NT2/D1 (cell line): ENCODE results near the gene GGA3.

Source experiments
- DNase-seq: peaks from one replicate; pipeline ENCODE4 v3.0.0-alpha.2; 2011; ENCODE audit warnings: low read depth, low spot score
- H3K27me3 ChIP-seq: 2 replicates; pipeline ENCODE4 v1.6.0; 2011; ENCODE audit warnings: mild to moderate bottlenecking; ENCODE audit not compliant: insufficient read length, insufficient read depth
- H3K36me3 ChIP-seq: 2 replicates; pipeline ENCODE4 v1.6.1; 2011; ENCODE audit warnings: mild to moderate bottlenecking, low read length, mixed read lengths; ENCODE audit not compliant: insufficient read depth, insufficient read length
- H3K4me1 ChIP-seq: 2 replicates; pipeline ENCODE4 v1.5.1; 2011; ENCODE audit not compliant: insufficient read depth, insufficient read length
- H3K4me3 ChIP-seq: 2 replicates; pipeline ENCODE4 v1.5.1; 2011; ENCODE audit warnings: low read depth; ENCODE audit not compliant: insufficient read length
- H3K9ac ChIP-seq: 2 replicates; pipeline ENCODE4 v1.6.0; 2011; ENCODE audit warnings: low read depth; ENCODE audit not compliant: insufficient read length
- H3K9me3 ChIP-seq: 2 replicates; pipeline ENCODE4 v1.5.1; 2011; ENCODE audit warnings: mild to moderate bottlenecking, low read length; ENCODE audit not compliant: insufficient read depth
- SUZ12 ChIP-seq: IDR thresholded peaks from 2 replicates; pipeline ENCODE4 v1.6.1; 2011; ENCODE audit not compliant: insufficient read length, insufficient read depth; ENCODE audit errors: extremely low read depth
- YY1 ChIP-seq: IDR thresholded peaks from 2 replicates; pipeline ENCODE4 v1.6.1; 2011; ENCODE audit not compliant: insufficient read length, insufficient read depth
- ZNF274 ChIP-seq: IDR thresholded peaks from 2 replicates; pipeline ENCODE4 v1.6.1; 2011; ENCODE audit warnings: mild to moderate bottlenecking, low read depth, low read length

Gene GGA3

DNA sequence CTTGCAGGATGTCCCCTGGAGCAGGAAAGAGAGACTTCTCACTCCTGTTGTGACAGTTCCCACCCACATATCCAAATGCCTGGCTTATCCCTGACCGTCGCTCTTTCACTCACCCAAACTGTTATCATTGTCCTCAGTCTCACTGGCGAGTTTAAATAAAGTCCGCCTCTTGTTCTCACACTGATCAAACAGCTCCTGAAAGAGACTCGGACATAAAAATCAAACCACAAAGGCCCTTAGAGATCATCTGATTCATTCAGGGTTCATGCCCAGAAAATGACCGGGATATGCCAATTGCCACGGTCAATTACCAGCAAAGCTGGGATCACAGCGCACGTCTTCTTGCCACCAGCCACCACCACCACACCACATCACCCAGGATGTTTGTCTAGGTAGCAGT lies 19.9 kb downstream of the GGA3 start:
- no peak for TF ChIP-seq ZNF274
- no peak for TF ChIP-seq SUZ12
- Histone ChIP-seq H3K36me3 (peaks cover 99% of the 10 kb centered on the region), H3K4me1 (peaks cover 18% of the 10 kb centered on the region), H3K27me3 (no peaks in the 10 kb centered on the region), H3K4me3 (no peak overlapping the region), H3K9me3 (no peaks in the 10 kb centered on the region), H3K9ac (no peak overlapping the region)
- DNase-seq, result no peak

DNA sequence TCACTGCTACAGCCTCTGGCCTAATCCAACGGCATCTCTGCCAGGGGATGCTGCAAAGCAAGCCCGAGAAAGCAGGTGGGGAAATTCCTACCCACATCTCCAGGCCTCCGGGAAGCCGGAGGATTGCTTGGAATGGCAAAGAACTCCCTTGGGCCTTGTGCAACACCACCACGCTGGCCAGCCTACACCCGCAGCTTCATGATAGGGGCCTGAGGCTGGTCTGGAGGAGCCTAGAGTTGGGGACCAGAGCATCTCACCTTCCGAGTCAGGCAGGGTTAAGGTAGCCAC lies 20.3 kb downstream of the GGA3 start:
- Histone ChIP-seq H3K4me1 (peaks cover 17% of the 10 kb centered on the region), H3K9me3 (no peaks in the 10 kb centered on the region), H3K27me3 (no peaks in the 10 kb centered on the region), H3K9ac (peak overlapping the region; percentile 52), H3K4me3 (no peak overlapping the region), H3K36me3 (peaks cover 99% of the 10 kb centered on the region)
- DNase-seq, result no peak
- no peak for TF ChIP-seq YY1
- no peak for TF ChIP-seq SUZ12
- no peak for TF ChIP-seq ZNF274

DNA sequence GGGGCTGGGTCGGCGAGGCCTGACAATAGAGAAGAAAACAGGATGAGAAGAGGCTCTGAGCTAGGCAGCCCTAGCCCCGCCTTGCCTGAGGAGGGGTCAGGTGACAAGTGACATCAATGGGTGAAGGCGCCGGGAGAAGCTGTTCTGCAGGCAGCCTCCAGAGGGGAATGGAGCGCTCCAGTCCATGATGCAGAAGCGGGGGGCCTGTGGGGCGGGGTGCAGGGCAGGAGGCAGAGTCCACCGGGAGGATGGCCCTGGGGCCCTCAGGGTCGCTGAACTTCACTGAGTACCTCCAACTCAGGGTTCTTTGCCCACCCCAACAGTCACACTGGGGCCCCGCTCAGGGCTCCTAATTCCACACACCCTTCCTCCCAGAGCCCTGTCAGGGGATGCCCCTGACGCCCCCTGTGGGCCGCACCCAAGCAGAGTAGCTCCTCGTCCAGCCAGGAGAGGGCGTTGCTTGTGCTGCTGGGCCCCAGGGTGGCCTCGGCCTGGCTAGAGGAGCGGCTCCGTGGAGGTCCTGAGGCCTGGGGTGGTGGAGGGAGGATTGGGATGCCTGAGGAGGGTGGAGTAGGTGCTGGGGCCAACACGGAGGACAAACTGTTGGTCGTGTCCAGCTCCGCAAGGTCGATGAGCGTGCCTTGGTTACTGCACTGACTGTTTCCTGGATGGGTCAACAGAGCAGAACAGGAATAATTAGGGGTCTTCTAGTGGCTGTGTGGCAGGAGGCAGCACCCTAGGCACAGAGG lies 20.8 kb downstream of the GGA3 start:
- peaks cover 17% of the 10 kb centered on the region for H3K4me1 ChIP-seq
- peaks cover 99% of the 10 kb centered on the region for H3K36me3 ChIP-seq
- TF ChIP-seq ZNF274 (no peak), SUZ12 (no peak), YY1 (no peak)
- H3K9me3 ChIP-seq, result no peaks in the 10 kb centered on the region
- H3K27me3 ChIP-seq, result no peaks in the 10 kb centered on the region
- H3K4me3 ChIP-seq, result no peak overlapping the region
- peak; percentile 44 for DNase-seq
- H3K9ac ChIP-seq, result peak overlapping the region; percentile 52

DNA sequence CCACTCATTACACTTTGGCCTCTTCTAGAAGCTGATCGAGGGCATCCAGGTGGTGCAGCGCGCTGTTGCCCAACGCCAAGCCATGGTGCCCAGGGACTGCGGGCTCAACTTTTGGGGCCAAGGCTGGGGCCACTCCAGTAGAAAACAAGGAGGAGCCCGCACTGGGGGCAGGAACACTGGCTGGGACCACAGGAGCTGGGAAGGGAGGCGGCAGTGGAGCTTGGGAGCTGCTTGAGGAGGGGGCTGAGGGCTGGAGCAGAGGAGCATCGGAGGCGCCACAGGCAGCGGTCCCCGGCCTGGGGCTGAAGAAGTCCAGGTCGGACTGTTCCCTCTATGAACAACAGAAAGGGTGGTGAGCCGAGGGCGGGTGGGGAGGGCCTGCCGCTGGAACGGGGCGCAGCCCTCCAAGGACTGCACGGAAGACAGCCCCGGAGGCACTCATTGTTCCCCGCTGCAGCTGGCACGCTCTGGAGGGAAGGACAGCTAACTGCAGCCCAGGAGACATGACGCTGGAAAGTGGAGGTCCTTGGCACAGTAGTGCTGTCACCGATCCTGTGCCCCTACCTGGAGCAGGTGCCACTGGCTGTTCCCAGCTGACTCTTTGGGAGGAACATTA lies 21.5 kb downstream of the GGA3 start:
- H3K36me3 ChIP-seq, result peaks cover 99% of the 10 kb centered on the region
- no peaks in the 10 kb centered on the region for H3K9me3 ChIP-seq
- no peak overlapping the region for H3K4me3 ChIP-seq
- H3K27me3 ChIP-seq, result no peaks in the 10 kb centered on the region
- peak overlapping the region; percentile 36 for H3K9ac ChIP-seq
- TF ChIP-seq SUZ12 (no peak), YY1 (no peak), ZNF274 (no peak)
- DNase-seq, result no peak
- H3K4me1 ChIP-seq, result peaks cover 17% of the 10 kb centered on the region

DNA sequence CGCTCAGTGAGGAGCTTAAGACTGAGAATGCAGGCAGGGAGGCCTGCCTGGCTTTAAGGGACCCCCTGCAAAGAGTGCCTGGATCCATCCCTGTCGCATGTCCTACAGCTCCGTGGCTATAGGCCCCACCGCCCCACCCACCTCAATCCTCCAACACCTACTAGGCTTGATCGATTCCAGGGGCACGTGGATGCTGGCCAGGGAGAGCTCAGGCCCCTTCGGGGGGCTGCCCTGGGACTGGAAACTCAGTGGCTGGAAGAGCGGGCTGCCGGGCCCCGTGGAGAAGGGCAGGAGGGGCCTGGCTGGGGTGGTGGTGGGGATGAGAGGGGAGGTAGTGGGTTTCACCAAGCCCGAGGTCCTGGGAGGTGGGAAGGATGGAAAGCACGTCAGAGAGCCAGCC lies 22.2 kb downstream of the GGA3 start:
- Histone ChIP-seq H3K9me3 (no peaks in the 10 kb centered on the region), H3K4me3 (no peak overlapping the region), H3K9ac (no peak overlapping the region), H3K4me1 (peaks cover 17% of the 10 kb centered on the region), H3K27me3 (no peaks in the 10 kb centered on the region), H3K36me3 (peaks cover 99% of the 10 kb centered on the region)
- DNase-seq, result no peak
- no peak for TF ChIP-seq YY1

DNA sequence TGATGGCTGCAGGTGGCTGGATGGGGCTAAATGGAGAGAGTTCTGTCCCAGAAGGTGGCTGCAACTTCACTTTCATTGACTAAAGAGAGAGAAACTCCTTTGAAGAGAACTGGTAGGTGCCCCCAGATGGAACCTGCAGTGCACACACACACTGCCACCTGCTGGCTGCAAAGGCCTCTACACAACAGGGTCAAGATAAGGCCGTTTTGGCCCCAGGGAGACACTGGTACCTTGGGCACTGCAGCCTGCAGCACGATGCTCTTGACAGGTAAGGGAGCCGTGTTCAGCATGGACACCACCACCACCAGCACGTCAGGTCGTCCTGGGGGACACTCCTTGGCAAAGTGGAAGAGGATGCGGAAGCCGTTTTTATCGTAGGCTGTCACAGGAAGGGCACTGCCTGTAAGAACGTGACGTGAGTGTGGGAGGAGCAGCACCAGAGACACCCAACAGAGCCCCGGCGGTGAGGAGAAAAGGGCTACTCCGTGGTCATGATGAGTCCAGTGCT lies 22.7 kb downstream of the GGA3 start:
- no peak for TF ChIP-seq SUZ12
- no peak for TF ChIP-seq ZNF274
- TF ChIP-seq YY1, result no peak
- Histone ChIP-seq H3K9me3 (no peaks in the 10 kb centered on the region), H3K4me1 (peaks cover 17% of the 10 kb centered on the region), H3K9ac (no peak overlapping the region), H3K4me3 (no peak overlapping the region), H3K36me3 (peaks cover 96% of the 10 kb centered on the region), H3K27me3 (no peaks in the 10 kb centered on the region)
- peak; percentile 39 for DNase-seq

DNA sequence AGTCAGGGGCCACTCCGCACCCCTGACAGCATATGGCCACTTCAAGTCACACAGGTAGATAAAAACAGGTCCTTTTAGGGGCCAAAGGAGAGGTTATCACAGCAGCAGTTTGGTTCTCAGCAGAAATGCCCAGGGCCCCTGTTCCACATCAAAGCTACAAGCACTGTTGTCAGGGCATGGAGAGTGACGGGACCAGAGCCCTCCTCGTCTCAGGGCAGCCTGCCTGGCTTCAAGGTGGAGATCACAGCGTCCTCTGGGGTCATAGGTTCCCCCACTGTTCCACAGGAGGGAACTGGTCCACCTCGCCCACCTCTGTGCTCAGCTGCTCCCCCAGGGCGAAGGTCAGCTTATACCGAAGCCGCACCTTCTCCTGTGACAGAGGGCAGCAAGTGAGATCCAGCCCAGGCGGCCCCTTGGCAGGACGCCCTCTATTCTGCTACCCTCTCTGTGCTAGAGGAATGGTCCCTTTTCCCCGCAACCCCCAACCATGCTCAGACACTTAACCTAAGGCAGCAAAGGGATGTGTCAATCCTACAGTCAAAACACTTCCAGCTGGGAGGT lies 23.3 kb downstream of the GGA3 start:
- TF ChIP-seq SUZ12 (no peak), YY1 (no peak), ZNF274 (no peak)

More for the DNA sequence above, 23.3 kb downstream of the GGA3 start:
- no peak for DNase-seq
- peaks cover 17% of the 10 kb centered on the region for H3K4me1 ChIP-seq
- no peak overlapping the region for H3K9ac ChIP-seq
- peaks cover 91% of the 10 kb centered on the region for H3K36me3 ChIP-seq
- H3K9me3 ChIP-seq, result no peaks in the 10 kb centered on the region
- H3K27me3 ChIP-seq, result no peaks in the 10 kb centered on the region
- no peak overlapping the region for H3K4me3 ChIP-seq
